Muscle of arm (tissue), 12 donors: Measurements from ENCODE around the gene MGA. TPM values are rescaled to one million over a fixed set of nuclear protein-coding genes. Genes with fewer than 3 reads are reported as not detected.

Source experiments
- DNase-seq: peaks from one replicate; pipeline ENCODE4 v3.0.0-alpha.2; 2013
- polyA plus RNA-seq, 12 donors: library from polyadenylated mRNA; unstranded; fragments of 120-200 nt; gene quantifications; one replicate each; pipeline ENCODE4 v1.2.1, GENCODE V29; 2013; ENCODE audit not compliant: insufficient read length in 12 of 12

The MGA gene
- polyA plus RNA-seq, 12 donors, result 19.2 to 34.4 (median 23.2) TPM

DNA sequence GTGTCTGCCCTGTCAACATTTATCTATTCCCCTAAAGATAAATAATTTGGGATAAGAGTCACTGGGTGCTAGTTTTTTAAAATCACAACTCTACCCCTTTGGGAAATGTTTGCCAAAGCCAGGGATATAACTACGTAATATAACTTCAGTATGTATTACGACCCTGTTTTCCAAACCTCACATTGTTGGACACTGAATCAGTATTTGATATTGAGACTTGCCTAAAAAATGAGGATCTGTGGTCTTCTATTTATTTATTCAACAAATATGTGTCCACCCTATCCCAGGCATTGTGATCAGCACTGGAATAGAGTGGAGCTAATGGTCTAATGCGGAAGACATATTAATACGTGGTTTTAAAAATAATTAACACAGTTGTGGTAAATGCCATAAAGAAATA is 4.5 kb upstream of the MGA start:
- no peak for DNase-seq

DNA sequence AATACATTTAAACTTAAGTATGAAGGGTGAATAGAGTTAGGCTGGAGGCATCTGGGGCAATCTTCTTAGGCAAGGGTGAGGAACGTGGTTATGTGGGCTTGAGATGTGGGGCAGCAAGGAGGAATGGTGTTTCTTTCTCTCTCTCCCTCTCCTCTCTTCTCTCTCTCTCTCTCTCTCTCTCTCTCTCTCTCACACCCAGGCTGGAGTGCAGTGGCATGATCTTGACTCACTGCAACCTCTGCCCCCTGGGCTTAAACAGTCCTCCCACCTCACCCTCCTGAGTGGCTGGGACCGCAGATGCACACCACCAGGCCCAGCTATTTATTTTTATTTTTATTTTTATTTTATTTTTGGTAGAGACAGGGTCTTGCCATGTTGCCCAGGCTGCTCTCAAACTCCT is 4.0 kb upstream of the MGA start:
- no peak for DNase-seq

DNA sequence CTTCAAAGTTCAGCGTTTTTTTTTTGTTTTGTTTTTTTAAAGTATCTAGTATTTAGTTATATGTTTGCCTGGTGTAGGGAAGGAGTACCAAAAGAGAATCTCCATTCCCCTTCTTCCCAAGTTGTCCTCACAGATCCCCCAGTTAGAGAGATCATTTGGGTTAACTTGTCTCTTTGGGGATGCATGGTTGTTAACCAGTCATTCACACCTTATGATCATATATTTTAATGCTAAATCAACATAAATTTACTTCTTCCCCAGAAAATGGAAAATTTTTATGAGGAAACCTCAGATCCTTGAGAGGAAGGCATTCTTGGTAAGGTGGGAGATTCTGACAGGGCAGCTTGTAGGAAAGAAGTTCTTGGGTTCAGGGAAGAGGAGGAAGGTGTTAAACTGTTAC is 1.5 kb upstream of the MGA start:
- DNase-seq, result no peak

DNA sequence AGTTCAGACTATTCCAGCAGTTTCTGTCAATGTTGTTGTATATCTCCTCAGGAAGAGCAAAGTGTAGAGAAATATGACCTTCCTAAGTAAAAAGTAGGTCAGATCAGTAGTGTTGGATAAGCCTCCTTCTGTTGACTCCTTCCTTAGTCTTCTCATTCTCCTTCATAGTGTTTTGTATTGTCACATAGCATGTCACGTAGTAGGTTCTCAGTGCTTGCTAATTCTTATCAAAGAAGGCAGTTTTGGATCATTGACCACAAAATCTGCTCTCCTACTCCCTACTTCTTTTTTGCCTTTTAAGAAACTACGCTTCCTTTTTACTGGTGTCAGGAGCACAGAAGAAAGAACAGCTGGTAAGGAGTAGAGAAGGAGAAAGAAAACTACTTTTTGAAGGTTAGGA is 1.0 kb upstream of the MGA start:
- DNase-seq, result no peak

DNA sequence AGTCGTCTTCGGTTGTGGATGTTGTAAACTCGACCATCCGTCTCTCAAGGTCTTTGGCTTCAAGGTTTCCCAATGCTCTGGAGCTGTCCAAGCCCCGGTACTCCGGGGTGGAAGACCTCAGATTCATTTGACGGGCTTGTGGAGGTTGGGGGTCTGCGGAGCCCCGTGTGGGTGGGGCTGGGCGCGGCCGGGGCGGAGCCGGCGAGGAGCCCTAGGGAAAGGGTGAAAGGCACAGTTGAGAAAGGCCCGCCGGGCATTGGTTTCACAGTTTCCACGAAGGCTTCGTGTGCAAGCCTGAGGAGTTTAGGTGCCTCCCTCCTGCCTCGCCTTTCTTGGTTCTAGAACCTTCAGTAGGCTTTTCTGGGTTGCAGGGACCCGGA is 360 bp upstream of the MGA start:
- DNase-seq, result no peak

GRCh38 chr15:41661078-41661517 is 893 bp downstream of the MGA start:
- DNase-seq, result no peak

DNA sequence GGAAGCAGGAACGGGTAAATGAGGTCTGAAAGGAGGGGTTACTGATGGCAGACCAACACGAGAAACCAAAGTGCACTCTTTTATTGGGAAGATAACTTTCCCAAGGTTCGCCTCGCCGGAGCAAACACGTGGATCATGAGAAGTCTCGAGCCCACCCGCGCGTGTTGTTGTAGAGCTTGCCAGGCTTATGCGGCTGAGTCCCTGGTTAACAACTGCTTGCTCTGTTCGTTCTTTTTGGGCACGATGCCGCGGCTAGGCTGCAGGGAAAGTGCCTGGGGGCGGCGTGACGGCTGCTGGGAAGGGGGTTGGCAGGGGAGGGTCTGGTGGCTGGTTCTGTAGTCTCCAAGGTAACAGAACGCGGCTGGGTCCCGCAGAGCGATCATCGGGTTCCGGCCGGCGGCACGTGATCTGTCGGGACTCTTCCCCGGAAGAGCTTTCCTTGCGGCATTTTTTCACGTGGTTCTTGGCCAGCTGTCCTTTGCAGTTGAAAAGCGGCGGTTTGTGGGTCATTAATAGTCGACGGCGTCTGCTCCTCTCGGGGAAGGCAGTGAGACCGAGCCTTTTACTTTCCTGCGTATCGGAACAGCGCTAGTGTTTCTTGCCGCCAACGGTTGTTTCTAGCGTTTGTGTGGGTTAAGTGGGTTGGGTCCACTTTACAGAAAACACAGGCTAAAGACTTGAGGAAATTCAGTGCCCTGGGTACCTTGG is 1.5 kb downstream of the MGA start:
- peak; percentile 76 for DNase-seq

GRCh38 chr15:41666353-41666920 is 6.2 kb downstream of the MGA start:
- DNase-seq, result no peak

DNA sequence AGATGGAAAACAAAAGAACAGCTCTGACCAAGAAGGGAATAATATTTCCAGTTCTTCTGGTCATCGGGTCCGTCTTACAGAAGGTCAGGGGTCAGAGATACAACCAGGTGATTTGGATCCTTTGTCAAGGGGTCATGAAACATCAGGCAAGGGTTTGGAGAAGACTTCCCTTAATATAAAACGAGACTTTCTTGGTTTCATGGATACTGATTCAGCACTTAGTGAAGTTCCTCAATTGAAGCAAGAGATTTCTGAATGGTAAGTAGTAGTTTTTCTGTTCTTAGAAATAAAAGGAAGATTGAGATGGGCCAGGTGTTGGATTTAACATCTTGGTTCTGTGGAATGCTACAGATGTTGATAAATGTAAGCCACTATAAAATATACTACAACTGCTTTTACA is 9.5 kb downstream of the MGA start:
- DNase-seq, result no peak

GRCh38 chr15:41671656-41672648 is 11.7 kb downstream of the MGA start:
- DNase-seq, result no peak

GRCh38 chr15:41675337-41675736 is 15.1 kb downstream of the MGA start:
- DNase-seq, result no peak

DNA sequence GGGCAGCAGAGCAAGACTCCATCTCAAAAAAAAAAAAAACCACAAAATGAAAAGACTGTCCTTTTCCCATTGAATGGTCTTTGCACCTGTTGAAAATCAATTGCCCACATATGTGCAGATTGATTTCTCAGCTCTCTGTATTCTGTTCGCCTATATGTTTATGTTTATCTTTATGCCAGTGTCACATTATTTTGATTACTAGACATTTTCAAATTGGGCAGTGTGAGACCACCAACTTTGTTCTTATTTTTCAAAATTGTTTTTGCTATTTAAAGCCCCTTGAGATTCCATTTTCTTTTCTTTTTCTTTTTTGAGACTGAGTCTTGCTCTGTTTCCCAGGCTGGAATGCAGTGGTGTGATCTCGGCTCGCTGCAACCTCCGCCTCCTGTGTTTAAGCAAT is 18.5 kb downstream of the MGA start:
- DNase-seq, result no peak

DNA sequence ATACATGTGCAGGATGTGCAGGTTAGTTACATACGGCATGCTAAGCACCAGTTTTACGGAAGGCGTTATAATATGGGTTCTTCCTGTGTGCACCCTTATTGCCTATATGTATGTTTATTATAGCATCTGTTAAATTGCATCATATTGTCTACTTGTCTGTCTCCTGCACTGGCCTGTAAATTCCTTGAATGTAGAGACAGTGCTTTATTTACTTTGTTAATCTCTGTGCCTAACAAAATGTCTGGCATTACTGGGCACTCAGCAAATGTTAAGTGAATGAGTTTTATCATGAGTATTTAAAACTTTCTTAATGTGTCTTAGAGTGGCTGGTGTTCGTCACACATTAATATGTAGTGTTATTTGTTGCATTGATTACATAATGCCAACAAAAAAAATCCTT is 23.8 kb downstream of the MGA start:
- no peak for DNase-seq

DNA sequence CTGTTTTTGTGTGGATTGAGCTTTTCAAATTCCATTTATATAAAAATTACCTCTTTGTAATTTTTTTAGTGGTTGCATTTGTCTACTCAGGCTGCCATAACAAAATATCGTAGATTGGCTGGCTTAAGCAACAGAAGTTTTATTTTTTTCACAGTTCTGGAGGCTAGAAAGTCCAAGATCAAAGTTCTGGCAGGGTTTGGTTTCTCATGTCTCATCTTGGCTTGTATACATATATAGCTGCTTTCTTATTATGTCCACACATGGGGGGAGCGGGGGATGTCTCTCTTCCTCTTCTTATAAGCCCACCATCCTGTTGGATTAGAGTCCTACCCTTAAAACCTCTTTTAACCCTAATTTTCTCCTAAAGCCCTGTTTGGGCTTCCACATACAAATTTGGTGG is 28.5 kb downstream of the MGA start:
- no peak for DNase-seq

DNA sequence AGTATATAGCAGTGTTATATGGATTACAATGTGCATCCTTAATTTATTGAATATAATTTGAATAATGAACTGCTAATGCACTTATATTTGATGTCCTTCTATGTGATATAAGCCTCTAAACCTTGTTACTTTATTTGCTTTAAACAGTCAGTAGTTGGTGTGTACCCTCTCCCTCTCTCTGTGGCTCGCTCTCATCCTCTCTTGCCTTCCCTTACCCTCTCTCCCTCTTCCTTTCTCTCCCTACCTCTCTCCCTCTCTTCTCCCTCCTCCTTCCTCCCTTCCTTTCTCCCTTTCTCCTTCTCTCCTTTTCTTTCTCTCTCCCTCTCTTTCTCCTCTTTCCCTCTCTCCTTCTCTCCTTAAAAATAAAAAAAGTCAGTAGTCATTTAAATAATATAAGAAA is 28.9 kb downstream of the MGA start:
- no peak for DNase-seq

- no peak for DNase-seq
Measured at GRCh38 chr15:41689834-41690233, 29.6 kb downstream of the MGA start.

- no peak for DNase-seq
Measured at GRCh38 chr15:41690636-41691035, 30.4 kb downstream of the MGA start.

DNA sequence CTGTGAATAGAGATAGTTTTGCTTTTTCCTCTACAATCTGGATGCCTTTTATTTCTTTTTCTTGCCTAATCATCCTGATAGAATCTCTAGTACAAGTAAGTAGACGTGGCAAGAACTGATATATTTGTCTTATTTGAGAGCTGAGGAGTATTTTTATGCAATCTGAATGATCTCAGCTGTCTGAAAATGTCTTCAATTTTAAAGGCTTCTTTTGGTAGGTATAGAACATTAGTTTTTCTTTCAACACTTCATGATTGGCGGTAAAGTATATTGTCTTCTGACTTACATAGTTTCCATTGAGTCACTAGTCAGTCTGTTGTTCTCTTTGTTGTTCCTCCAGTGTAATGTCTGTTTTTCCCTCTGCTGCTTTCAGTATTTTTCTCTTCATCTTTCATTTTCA is 31.3 kb downstream of the MGA start:
- DNase-seq, result no peak

- DNase-seq, result no peak
Measured at GRCh38 chr15:41692049-41692448, 31.8 kb downstream of the MGA start.

- DNase-seq, result no peak
Measured at GRCh38 chr15:41693757-41694156, 33.6 kb downstream of the MGA start.

DNA sequence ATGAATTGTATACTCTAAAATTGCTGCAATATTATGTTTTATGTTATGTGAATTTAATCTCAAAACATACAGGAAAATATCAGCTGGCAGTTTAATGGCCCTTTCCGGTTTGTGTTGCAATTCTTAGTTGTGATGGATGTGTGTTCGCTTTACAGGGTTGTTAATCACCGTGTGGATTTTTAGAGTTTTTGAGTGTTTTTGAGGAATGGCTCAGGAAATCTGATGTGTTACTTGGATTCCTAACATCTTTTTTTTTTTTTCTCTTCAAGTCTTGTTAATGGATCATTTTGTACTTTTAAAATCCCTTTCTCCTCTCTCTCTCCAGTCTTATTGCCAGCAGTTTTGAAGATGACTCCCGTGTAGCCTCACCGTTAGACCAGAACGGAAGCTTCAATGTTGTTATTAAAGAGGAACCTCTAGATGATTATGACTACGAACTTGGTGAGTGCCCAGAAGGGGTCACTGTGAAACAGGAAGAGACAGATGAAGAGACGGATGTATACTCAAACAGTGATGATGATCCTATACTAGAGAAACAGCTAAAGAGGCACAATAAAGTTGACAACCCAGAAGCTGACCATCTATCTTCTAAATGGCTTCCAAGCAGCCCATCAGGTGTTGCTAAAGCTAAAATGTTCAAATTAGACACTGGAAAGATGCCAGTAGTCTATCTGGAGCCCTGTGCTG is 35.7 kb downstream of the MGA start:
- no peak for DNase-seq

DNA sequence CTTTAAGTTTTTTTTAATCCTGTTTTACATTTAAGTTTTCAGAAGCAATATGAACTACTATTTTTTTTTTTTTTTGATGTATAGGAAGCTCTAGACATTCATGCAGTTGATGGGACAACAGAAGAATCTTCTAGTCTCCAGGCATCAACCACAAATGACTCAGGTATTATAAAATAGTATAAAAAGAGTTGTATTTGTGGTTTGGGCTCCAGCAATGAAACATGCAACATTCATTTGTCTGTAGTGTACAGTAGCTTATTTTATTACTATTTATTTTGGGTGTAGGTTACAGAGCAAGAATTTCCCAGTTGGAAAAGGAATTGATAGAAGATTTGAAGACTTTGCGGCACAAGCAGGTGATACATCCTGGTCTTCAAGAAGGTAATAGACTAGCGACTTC is 38.6 kb downstream of the MGA start:
- DNase-seq, result no peak
